ENCODE measurements around the gene PIGH.
"Not testable (repeated sequence)": the region's sequence is repeated elsewhere in the genome, so short reads cannot be mapped to it uniquely, and the experiment has no call there.

Gene PIGH

GRCh38 chr14:67547224-67547780, 52.8 kb downstream of the PIGH start:
- no peaks in the 10 kb centered on the region for H3K36me3 ChIP-seq
- H3K27me3 ChIP-seq (ENCODE audit: insufficient read depth, low read depth, severe bottlenecking) = no peaks in the 10 kb centered on the region
- no peaks in the 10 kb centered on the region for H3K9me3 ChIP-seq (ENCODE audit: severe bottlenecking)
- DNase-seq = peak; percentile 84
- H3K4me3 ChIP-seq (ENCODE audit: low read depth, low read length) = no peak overlapping the region
- TF ChIP-seq CTCF (IDR thresholded peaks at IDR 0.05; ENCODE audit: low read depth, low read length) = no peak
- H3K27ac ChIP-seq = peak overlapping the region; percentile 49

GRCh38 chr14:67544590-67544989, 55.5 kb downstream of the PIGH start:
- H3K27ac ChIP-seq = no peak overlapping the region
- no peak for DNase-seq
- H3K27me3 ChIP-seq (ENCODE audit: insufficient read depth, low read depth, severe bottlenecking) = no peaks in the 10 kb centered on the region
- TF ChIP-seq CTCF (IDR thresholded peaks at IDR 0.05; ENCODE audit: low read depth, low read length) = no peak
- H3K4me3 ChIP-seq (ENCODE audit: low read depth, low read length) = no peak overlapping the region
- no peaks in the 10 kb centered on the region for H3K9me3 ChIP-seq (ENCODE audit: severe bottlenecking)
- no peaks in the 10 kb centered on the region for H3K36me3 ChIP-seq

GRCh38 chr14:67542620-67543019, 57.4 kb downstream of the PIGH start:
- H3K27ac ChIP-seq; H3K9me3 ChIP-seq (ENCODE audit: severe bottlenecking); H3K27me3 ChIP-seq (ENCODE audit: insufficient read depth, low read depth, severe bottlenecking); DNase-seq; H3K36me3 ChIP-seq; H3K4me3 ChIP-seq (ENCODE audit: low read depth, low read length): not testable (repeated sequence)

- H3K36me3 ChIP-seq = no peaks in the 10 kb centered on the region
- TF ChIP-seq CTCF (IDR thresholded peaks at IDR 0.05; ENCODE audit: low read depth, low read length) = no peak
- no peak overlapping the region for H3K27ac ChIP-seq
- H3K4me3 ChIP-seq (ENCODE audit: low read depth, low read length) = no peak overlapping the region
- no peak for DNase-seq
- no peaks in the 10 kb centered on the region for H3K27me3 ChIP-seq (ENCODE audit: insufficient read depth, low read depth, severe bottlenecking)
- H3K9me3 ChIP-seq (ENCODE audit: severe bottlenecking) = no peaks in the 10 kb centered on the region
Measured at GRCh38 chr14:67541448-67542387, 58.4 kb downstream of the PIGH start.

Measured in WERI-Rb-1 (cell line).